SK-N-SH (cell line): Measurements from ENCODE around the gene GRIP2. TPM values are rescaled to one million over a fixed set of nuclear protein-coding genes. Genes with fewer than 3 reads are reported as not detected.

Source experiments
- CTCF ChIA-PET: fragments of 300-600, 350-600 bp; formaldehyde crosslinking; extraction: SDS; loops from one replicate; lab custom pipeline; 2021; lab: Yijun Ruan, JAX
- POLR2A ChIA-PET: fragments of 350-600 bp; sonication (Branson Sonifier 250); formaldehyde crosslinking; extraction: SDS; loops from one replicate; lab custom pipeline; 2020; ENCODE audit warnings: antibody characterized with exemption, inconsistent platforms; lab: Yijun Ruan, JAX
- DNase-seq: peaks from one replicate; pipeline ENCODE4 v3.0.0; 2012
- H2AFZ ChIP-seq: fragments of 200-600 bp; sonication (generic); 2 replicates; pipeline ENCODE4 v1.8.1; 2016; ENCODE audit warnings: antibody characterized with exemption, mild to moderate bottlenecking, low read depth
- H3F3A ChIP-seq: fragments of 200-600 bp; sonication (generic); replicated peaks from 2 replicates; pipeline ENCODE3; 2016; ENCODE audit warnings: antibody characterized with exemption, mild to moderate bottlenecking; ENCODE audit not compliant: insufficient read depth
- H3K27ac ChIP-seq, 2 experiments: fragments of 200-500 bp in 1 of 2; fragments of 200-600 bp in 1 of 2; sonication (Bioruptor generic) in 1 of 2; sonication (generic), shearing (Covaris generic) in 1 of 2; 2 replicates each; pipeline versions ENCODE4 v1.5.1 to v1.6.1; 2014 to 2016; ENCODE audit warnings: low read depth in 2 of 2, inconsistent platforms in 1 of 2, low read length in 1 of 2, mild to moderate bottlenecking in 1 of 2, mixed read lengths in 1 of 2
- H3K27me3 ChIP-seq: fragments of 200-600 bp; sonication (generic), shearing (Covaris generic); 2 replicates; pipeline ENCODE4 v1.6.1; 2016; ENCODE audit warnings: mixed run types; ENCODE audit not compliant: insufficient read depth
- H3K36me3 ChIP-seq, 2 experiments: fragments of 200-500 bp in 1 of 2; fragments of 200-600 bp in 1 of 2; sonication (Bioruptor generic) in 1 of 2; sonication (generic) in 1 of 2; replicated peaks in 1 of 2; 2 replicates each; pipeline versions ENCODE3 to v1.5.1; 2014 to 2016; ENCODE audit warnings: low read length in 1 of 2, mild to moderate bottlenecking in 1 of 2; ENCODE audit not compliant: insufficient read depth in 2 of 2, control insufficient read depth in 1 of 2
- H3K4me1 ChIP-seq, 2 experiments: fragments of 200-500 bp in 1 of 2; fragments of 200-600 bp in 1 of 2; sonication (Bioruptor generic) in 1 of 2; sonication (generic), shearing (Covaris generic) in 1 of 2; 2 replicates each; pipeline versions ENCODE4 v1.5.1 to v1.6.1; 2014 to 2016; ENCODE audit warnings: low read depth in 1 of 2, low read length in 1 of 2, mixed run types in 1 of 2; ENCODE audit not compliant: insufficient read depth in 2 of 2, control insufficient read depth in 1 of 2
- H3K4me2 ChIP-seq: fragments of 200-600 bp; sonication (generic), shearing (Covaris generic); 2 replicates; pipeline ENCODE4 v1.6.1; 2017; ENCODE audit warnings: mixed run types
- H3K4me3 ChIP-seq, 2 experiments: fragments of 200-500 bp in 1 of 2; fragments of 200-600 bp in 1 of 2; sonication (Bioruptor generic) in 1 of 2; sonication (generic), shearing (Covaris generic) in 1 of 2; 2 replicates each; pipeline versions ENCODE4 v1.5.1 to v1.8.1; 2014 to 2016; ENCODE audit warnings: low read depth in 2 of 2, inconsistent platforms in 1 of 2, low read length in 1 of 2, mild to moderate bottlenecking in 1 of 2, mixed read lengths in 1 of 2, moderate library complexity in 1 of 2
- H3K79me2 ChIP-seq: fragments of 200-600 bp; sonication (generic); 2 replicates; pipeline ENCODE4 v1.8.1; 2017; ENCODE audit warnings: mild to moderate bottlenecking; ENCODE audit not compliant: insufficient read depth
- H3K9ac ChIP-seq: fragments of 200-600 bp; sonication (generic); 2 replicates; pipeline ENCODE4 v1.6.1; 2017; ENCODE audit warnings: mixed run types
- H3K9me2 ChIP-seq: fragments of 200-600 bp; sonication (generic); 2 replicates; pipeline ENCODE4 v1.6.1; 2017; ENCODE audit warnings: mixed run types
- H3K9me3 ChIP-seq: fragments of 200-600 bp; sonication (generic); 2 replicates; pipeline ENCODE4 v1.6.1; 2017; ENCODE audit warnings: mixed run types, mild to moderate bottlenecking, moderate library complexity
- H4K20me1 ChIP-seq: fragments of 200-600 bp; sonication (generic); 2 replicates; pipeline ENCODE4 v1.6.1; 2017; ENCODE audit warnings: mild to moderate bottlenecking, mixed run types; ENCODE audit not compliant: insufficient read depth
- EP300 ChIP-seq, 2 experiments: IDR thresholded peaks; 2 replicates each; pipeline versions ENCODE4 v1.4.0 to v1.6.1; 2012; ENCODE audit warnings: borderline replicate concordance in 1 of 2, low read depth in 1 of 2, low read length in 1 of 2
- EZH2phosphoT487 ChIP-seq: fragments of 200-600 bp; sonication (generic); IDR thresholded peaks from 2 replicates; pipeline ENCODE4 v1.6.1; 2017; ENCODE audit warnings: low read depth, mixed run types, mild to moderate bottlenecking, antibody characterized with exemption, moderate library complexity, borderline replicate concordance
- FOXJ3 ChIP-seq: sonication (generic); formaldehyde crosslinking; IDR thresholded peaks from 2 replicates; pipeline ENCODE4 v1.5.1; 2020; ENCODE audit warnings: mild to moderate bottlenecking, missing genetic modification reagents
- FOXM1 ChIP-seq: IDR thresholded peaks from 2 replicates; pipeline ENCODE4 v1.4.0; 2012; ENCODE audit warnings: low read depth, mild to moderate bottlenecking
- GABPA ChIP-seq: IDR thresholded peaks from 2 replicates; pipeline ENCODE4 v1.4.0; 2012; ENCODE audit warnings: low read depth, mild to moderate bottlenecking
- GATA2 ChIP-seq: sonication (generic); formaldehyde crosslinking; IDR thresholded peaks from 2 replicates; pipeline ENCODE4 v1.5.0; 2020; ENCODE audit warnings: mild to moderate bottlenecking, missing genetic modification reagents
- MXI1 ChIP-seq: IDR thresholded peaks from 2 replicates; pipeline ENCODE4 v1.6.1; 2012; ENCODE audit warnings: mild to moderate bottlenecking, low read depth, low read length, improper control_type of control experiment
- NRF1 ChIP-seq: IDR thresholded peaks from 2 replicates; pipeline ENCODE4 v1.6.1; 2012; ENCODE audit warnings: low read depth, mild to moderate bottlenecking, low read length
- PBX3 ChIP-seq: IDR thresholded peaks from 2 replicates; pipeline ENCODE4; 2012
- POLR2AphosphoS5 ChIP-seq: IDR thresholded peaks from 2 replicates; pipeline ENCODE4 v1.6.1; 2012; ENCODE audit warnings: low read depth, low read length
- RAD21 ChIP-seq: IDR thresholded peaks from 2 replicates; pipeline ENCODE4 v1.6.1; 2012; ENCODE audit warnings: mild to moderate bottlenecking, low read length
- RCOR1 ChIP-seq: fragments of 150-350 bp; IDR thresholded peaks from 2 replicates; pipeline ENCODE4 v1.6.1; 2017; ENCODE audit warnings: antibody characterized with exemption, low read length
- RXRA ChIP-seq: IDR thresholded peaks from 2 replicates; pipeline ENCODE4 v1.4.0; 2012; ENCODE audit warnings: low read depth, mild to moderate bottlenecking, borderline replicate concordance
- SIN3A ChIP-seq: IDR thresholded peaks from 2 replicates; pipeline ENCODE4 v1.6.1; 2012; ENCODE audit warnings: low read depth, mild to moderate bottlenecking, low read length, moderate library complexity, borderline replicate concordance
- SMC3 ChIP-seq: IDR thresholded peaks from 2 replicates; pipeline ENCODE4 v1.6.1; 2012; ENCODE audit warnings: low read depth, low read length, improper control_type of control experiment
- TCF12 ChIP-seq: IDR thresholded peaks from 2 replicates; pipeline ENCODE4 v1.4.0; 2012
- TEAD4 ChIP-seq: IDR thresholded peaks from 2 replicates; pipeline ENCODE4 v1.4.0; 2012; ENCODE audit warnings: mild to moderate bottlenecking, borderline replicate concordance; ENCODE audit not compliant: insufficient read depth
- YY1 ChIP-seq: IDR thresholded peaks from 2 replicates; pipeline ENCODE4 v1.4.0; 2012; ENCODE audit warnings: low read depth, mild to moderate bottlenecking
- WGBS: methylation state at CpG from one replicate; pipeline ENCODE4 v1.1.6; 2017; ENCODE audit warnings: low lambda C conversion rate; 5-methylcytosine and 5-hydroxymethylcytosine counted together
- polyA plus RNA-seq, 3 experiments: library from polyadenylated mRNA; depleted of rRNA; stranded (reverse); fragments of >200 nt; gene quantifications; 2 replicates each; pipeline ENCODE4 v1.2.3, GENCODE V29; 2012
- TF ChIP-seq, protein P1 (sequence below): IDR thresholded peaks from 2 replicates; pipeline ENCODE4 v1.4.0; 2012; ENCODE audit warnings: low read depth, borderline replicate concordance
- TF ChIP-seq, protein P2 (sequence below): IDR thresholded peaks from 2 replicates; pipeline ENCODE4 v1.6.1; 2012; ENCODE audit warnings: mild to moderate bottlenecking, low read depth, low read length, moderate library complexity

GRIP2 gene
- polyA plus RNA-seq, 1 of the 3 experiments (the other 2 are of a cell fraction), result 0.15 TPM

- no peaks in the 10 kb centered on the region for H3K27me3 ChIP-seq
- WGBS, result 95% methylated on average over 12 of the region's 13 CpGs
- H3K36me3 ChIP-seq, result peaks cover 33 to 36% of the 10 kb centered on the region in 2 experiments
- H3K9me3 ChIP-seq, result no peaks in the 10 kb centered on the region
- no peak overlapping the region for H3K4me2 ChIP-seq
- peaks cover 9% of the 10 kb centered on the region for H3F3A ChIP-seq
- no peak overlapping the region for H3K9ac ChIP-seq
- peaks cover 17% of the 10 kb centered on the region in 2 experiments; a peak in 3 of 4 replicates for H3K4me1 ChIP-seq
- H3K4me3 ChIP-seq, result no peak overlapping the region
- no peak for DNase-seq
- no peak overlapping the region for H2AFZ ChIP-seq
- no peaks in the 10 kb centered on the region for H3K79me2 ChIP-seq
- H4K20me1 ChIP-seq, result no peaks in the 10 kb centered on the region
- no peak overlapping the region for H3K27ac ChIP-seq
- ChIA-PET POLR2A (no interaction called here), CTCF (interaction anchor here (0.9 to 5.9 kb wide), 7 partner anchors 9 to 273 kb away, joined by 4 to 43 read pairs (median 6); no protein-coding TSS in a partner anchor)
- TF ChIP-seq RCOR1 (no peak), EP300 (IDR thresholded peaks at IDR 0.05; ENCODE audit: borderline replicate concordance in 1 of 2, low read depth in 1 of 2, low read length in 1 of 2) (no peak), FOXJ3 (CRISPR knock-in tag) (no peak), GABPA (no peak)
- no peaks in the 10 kb centered on the region for H3K9me2 ChIP-seq
Measured at GRCh38 chr3:14476583-14477265, 63.4 kb downstream of the GRIP2 start.

DNA sequence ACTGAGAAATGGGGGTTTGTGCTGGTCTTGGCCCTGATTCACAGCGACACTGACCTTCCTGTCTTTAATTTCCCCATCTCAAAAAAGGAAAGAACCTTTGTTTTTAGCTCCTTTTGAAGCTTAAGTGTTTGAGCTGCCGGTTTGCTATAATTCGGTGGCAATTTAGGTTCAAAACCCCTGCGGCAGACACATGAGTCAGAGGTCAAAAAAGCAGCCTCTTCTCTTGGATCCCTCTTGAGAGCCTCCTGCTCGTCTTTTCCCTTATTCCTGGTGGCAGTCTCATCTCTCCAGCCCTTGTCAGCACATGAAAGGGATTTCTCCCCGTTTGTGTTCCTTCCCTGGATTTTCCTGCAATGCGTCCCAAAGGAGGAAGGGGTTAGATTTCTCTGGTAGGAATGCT is 64.5 kb downstream of the GRIP2 start:
- H3K4me3 ChIP-seq, result no peak overlapping the region
- H3F3A ChIP-seq, result peaks cover 10% of the 10 kb centered on the region
- H3K4me2 ChIP-seq, result no peak overlapping the region
- no peaks in the 10 kb centered on the region for H3K79me2 ChIP-seq
- ChIA-PET CTCF (interaction anchor here (1.0 to 2.8 kb wide), 4 partner anchors 34 to 272 kb away, joined by 3 to 15 read pairs (median 6); no protein-coding TSS in a partner anchor), POLR2A (no interaction called here)
- 93% methylated on average over 7 of the region's 7 CpGs for WGBS
- no peaks in the 10 kb centered on the region for H3K9me2 ChIP-seq
- no peaks in the 10 kb centered on the region for H4K20me1 ChIP-seq
- H3K9me3 ChIP-seq, result no peaks in the 10 kb centered on the region
- H3K27me3 ChIP-seq, result no peaks in the 10 kb centered on the region
- peaks cover 15 to 23% of the 10 kb centered on the region in 2 experiments; a peak in 3 of 4 replicates for H3K4me1 ChIP-seq
- H2AFZ ChIP-seq, result no peak overlapping the region
- H3K36me3 ChIP-seq, result peaks cover 30 to 36% of the 10 kb centered on the region in 2 experiments
- no peak for DNase-seq
- H3K9ac ChIP-seq, result no peak overlapping the region
- H3K27ac ChIP-seq, result no peak overlapping the region
- no peak for TF ChIP-seq GATA2 (CRISPR knock-in tag)
- TF ChIP-seq RAD21, result no peak
- TF ChIP-seq FOXM1, result no peak
- no peak for TF ChIP-seq SMC3
- no peak for TF ChIP-seq RCOR1
- TF ChIP-seq, protein P1, sequence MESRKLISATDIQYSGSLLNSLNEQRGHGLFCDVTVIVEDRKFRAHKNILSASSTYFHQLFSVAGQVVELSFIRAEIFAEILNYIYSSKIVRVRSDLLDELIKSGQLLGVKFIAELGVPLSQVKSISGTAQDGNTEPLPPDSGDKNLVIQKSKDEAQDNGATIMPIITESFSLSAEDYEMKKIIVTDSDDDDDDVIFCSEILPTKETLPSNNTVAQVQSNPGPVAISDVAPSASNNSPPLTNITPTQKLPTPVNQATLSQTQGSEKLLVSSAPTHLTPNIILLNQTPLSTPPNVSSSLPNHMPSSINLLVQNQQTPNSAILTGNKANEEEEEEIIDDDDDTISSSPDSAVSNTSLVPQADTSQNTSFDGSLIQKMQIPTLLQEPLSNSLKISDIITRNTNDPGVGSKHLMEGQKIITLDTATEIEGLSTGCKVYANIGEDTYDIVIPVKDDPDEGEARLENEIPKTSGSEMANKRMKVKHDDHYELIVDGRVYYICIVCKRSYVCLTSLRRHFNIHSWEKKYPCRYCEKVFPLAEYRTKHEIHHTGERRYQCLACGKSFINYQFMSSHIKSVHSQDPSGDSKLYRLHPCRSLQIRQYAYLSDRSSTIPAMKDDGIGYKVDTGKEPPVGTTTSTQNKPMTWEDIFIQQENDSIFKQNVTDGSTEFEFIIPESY, result no peak
- TF ChIP-seq TEAD4, result no peak
- no peak for TF ChIP-seq EP300 (IDR thresholded peaks at IDR 0.05; ENCODE audit: borderline replicate concordance in 1 of 2, low read depth in 1 of 2, low read length in 1 of 2)
- no peak for TF ChIP-seq MXI1
- no peak for TF ChIP-seq RXRA
- no peak for TF ChIP-seq POLR2AphosphoS5
- TF ChIP-seq SIN3A, result no peak
- TF ChIP-seq NRF1, result no peak
- TF ChIP-seq EZH2phosphoT487, result no peak
- TF ChIP-seq, protein P2, sequence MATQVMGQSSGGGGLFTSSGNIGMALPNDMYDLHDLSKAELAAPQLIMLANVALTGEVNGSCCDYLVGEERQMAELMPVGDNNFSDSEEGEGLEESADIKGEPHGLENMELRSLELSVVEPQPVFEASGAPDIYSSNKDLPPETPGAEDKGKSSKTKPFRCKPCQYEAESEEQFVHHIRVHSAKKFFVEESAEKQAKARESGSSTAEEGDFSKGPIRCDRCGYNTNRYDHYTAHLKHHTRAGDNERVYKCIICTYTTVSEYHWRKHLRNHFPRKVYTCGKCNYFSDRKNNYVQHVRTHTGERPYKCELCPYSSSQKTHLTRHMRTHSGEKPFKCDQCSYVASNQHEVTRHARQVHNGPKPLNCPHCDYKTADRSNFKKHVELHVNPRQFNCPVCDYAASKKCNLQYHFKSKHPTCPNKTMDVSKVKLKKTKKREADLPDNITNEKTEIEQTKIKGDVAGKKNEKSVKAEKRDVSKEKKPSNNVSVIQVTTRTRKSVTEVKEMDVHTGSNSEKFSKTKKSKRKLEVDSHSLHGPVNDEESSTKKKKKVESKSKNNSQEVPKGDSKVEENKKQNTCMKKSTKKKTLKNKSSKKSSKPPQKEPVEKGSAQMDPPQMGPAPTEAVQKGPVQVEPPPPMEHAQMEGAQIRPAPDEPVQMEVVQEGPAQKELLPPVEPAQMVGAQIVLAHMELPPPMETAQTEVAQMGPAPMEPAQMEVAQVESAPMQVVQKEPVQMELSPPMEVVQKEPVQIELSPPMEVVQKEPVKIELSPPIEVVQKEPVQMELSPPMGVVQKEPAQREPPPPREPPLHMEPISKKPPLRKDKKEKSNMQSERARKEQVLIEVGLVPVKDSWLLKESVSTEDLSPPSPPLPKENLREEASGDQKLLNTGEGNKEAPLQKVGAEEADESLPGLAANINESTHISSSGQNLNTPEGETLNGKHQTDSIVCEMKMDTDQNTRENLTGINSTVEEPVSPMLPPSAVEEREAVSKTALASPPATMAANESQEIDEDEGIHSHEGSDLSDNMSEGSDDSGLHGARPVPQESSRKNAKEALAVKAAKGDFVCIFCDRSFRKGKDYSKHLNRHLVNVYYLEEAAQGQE, result no peak
- TF ChIP-seq PBX3, result no peak
- no peak for TF ChIP-seq TCF12
- TF ChIP-seq YY1, result no peak
